Stimulated activated CD8-positive, alpha-beta memory T cell treated with anti-CD3 and anti-CD28 coated beads, Interleukin-12 subunit alpha, Interleukin-12 subunit beta, amount 100 ng/mL, for 24 hours (primary cell): ENCODE results near the gene GAPDHS.

Experiments
- DNase-seq: peaks from one replicate; pipeline ENCODE4 v3.0.0-alpha.2; 2020; ENCODE audit errors: extremely low read depth

The GAPDHS gene

GRCh38 chr19:35557539-35558399 is 24.5 kb downstream of the GAPDHS start:
- DNase-seq, result no peak

GRCh38 chr19:35558400-35559280 is 25.4 kb downstream of the GAPDHS start:
- DNase-seq, result no peak

GRCh38 chr19:35559281-35559659 is 26.0 kb downstream of the GAPDHS start:
- DNase-seq, result no peak

GRCh38 chr19:35559781-35560180 is 26.5 kb downstream of the GAPDHS start:
- DNase-seq, result no peak

GRCh38 chr19:35560271-35560670 is 27.0 kb downstream of the GAPDHS start:
- no peak for DNase-seq

GRCh38 chr19:35560677-35561076 is 27.4 kb downstream of the GAPDHS start:
- DNase-seq, result no peak

GRCh38 chr19:35561436-35561835 is 28.2 kb downstream of the GAPDHS start:
- no peak for DNase-seq

- no peak for DNase-seq
Measured at GRCh38 chr19:35562336-35562735, 29.1 kb downstream of the GAPDHS start.

GRCh38 chr19:35562776-35563175 is 29.5 kb downstream of the GAPDHS start:
- DNase-seq, result no peak

GRCh38 chr19:35563207-35563829 is 30.1 kb downstream of the GAPDHS start, which contains the start of gene ATP4A:
TSS of gene ATP4A (minus strand) at chr19:35563658. CDS start at chr19:35563629, 29 bp downstream.
- no peak for DNase-seq

- no peak for DNase-seq
Measured at GRCh38 chr19:35565016-35565856, 32.0 kb downstream of the GAPDHS start.

GRCh38 chr19:35566738-35567137 is 33.5 kb downstream of the GAPDHS start:
- DNase-seq, result no peak

- DNase-seq, result no peak
Measured at GRCh38 chr19:35569281-35569781, 36.1 kb downstream of the GAPDHS start.

GRCh38 chr19:35571406-35571965 is 38.2 kb downstream of the GAPDHS start:
- no peak for DNase-seq

- no peak for DNase-seq
Measured at GRCh38 chr19:35577918-35578317, 44.7 kb downstream of the GAPDHS start.

- no peak for DNase-seq
Measured at GRCh38 chr19:35578707-35579106, 45.5 kb downstream of the GAPDHS start.

- DNase-seq, result no peak
Measured at GRCh38 chr19:35582760-35583159, 49.5 kb downstream of the GAPDHS start.

- DNase-seq, result no peak
Measured at GRCh38 chr19:35585848-35586247, 52.6 kb downstream of the GAPDHS start, which contains the start of gene PMIS2. TSS of gene PMIS2 (plus strand) at chr19:35586173. CDS start at chr19:35586260, 87 bp downstream.

- DNase-seq, result no peak
Measured at GRCh38 chr19:35587321-35587720, 54.1 kb downstream of the GAPDHS start.

GRCh38 chr19:35590875-35591274 is 57.6 kb downstream of the GAPDHS start:
- no peak for DNase-seq

- no peak for DNase-seq
Measured at GRCh38 chr19:35592226-35592625, 59.0 kb downstream of the GAPDHS start.
